K562 (cell line): Measurements from ENCODE around the gene CETN1. TPM values are rescaled to one million over a fixed set of nuclear protein-coding genes. Genes with fewer than 3 reads are reported as not detected.

Experiments used
- AFF4 ChIP-seq: sonication (generic); formaldehyde crosslinking; IDR thresholded peaks from 2 replicates; pipeline ENCODE4 v1.8.0; 2023; ENCODE audit warnings: mild to moderate bottlenecking, missing genetic modification reagents
- ATF4 ChIP-seq: fragments of 450-650 bp; formaldehyde crosslinking; IDR thresholded peaks from 2 replicates; pipeline ENCODE4 v1.4.0; 2022; ENCODE audit warnings: mild to moderate bottlenecking, moderate library complexity
- ATF7 ChIP-seq: fragments of 450-650 bp; IDR thresholded peaks from 2 replicates; pipeline ENCODE4 v1.7.1; 2014; ENCODE audit warnings: mild to moderate bottlenecking, moderate library complexity
- CUX1 ChIP-seq: fragments of 200-800 bp; sonication (Bioruptor generic); IDR thresholded peaks from 2 replicates; pipeline ENCODE4 v1.6.1; 2016; ENCODE audit warnings: missing genetic modification characterization, missing compliant biosample characterization
- ID3 ChIP-seq, 2 experiments: fragments of 250-450 bp in 1 of 2; fragments of 450-650 bp in 1 of 2; sonication (Bioruptor Pico) in 1 of 2; IDR thresholded peaks; 2 replicates each; pipeline versions ENCODE4 v1.6.1 to v1.8.0; 2016 to 2021; ENCODE audit warnings: mild to moderate bottlenecking in 2 of 2, moderate library complexity in 2 of 2, missing compliant biosample characterization in 1 of 2, missing genetic modification characterization in 1 of 2
- KLF13 ChIP-seq: fragments of 450-650 bp; IDR thresholded peaks from 2 replicates; pipeline ENCODE4 v1.6.1; 2016; ENCODE audit warnings: missing genetic modification characterization, low read depth, mild to moderate bottlenecking, missing compliant biosample characterization, moderate library complexity, borderline replicate concordance
- MLLT1 ChIP-seq, 2 experiments: fragments of 450-650 bp; IDR thresholded peaks; 2 replicates each; pipeline ENCODE4 v1.6.1; 2016
- NFE2L1 ChIP-seq: fragments of 450-650 bp; IDR thresholded peaks from 2 replicates; pipeline ENCODE4 v1.6.1; 2016; ENCODE audit warnings: missing genetic modification characterization, low read depth, mild to moderate bottlenecking, missing compliant biosample characterization, moderate library complexity, borderline replicate concordance
- ZNF134 ChIP-seq: fragments of 250-450 bp; sonication (Bioruptor Pico); conservative IDR thresholded peaks from 2 replicates; pipeline ENCODE4 v1.4.0; 2020
- ZNF347 ChIP-seq: fragments of 450-650 bp; formaldehyde crosslinking; IDR thresholded peaks from 2 replicates; pipeline ENCODE4 v1.4.0; 2020; ENCODE audit warnings: low read depth, mild to moderate bottlenecking, moderate library complexity
- ZNF740 ChIP-seq, 3 experiments: fragments of 200-800 bp in 1 of 3; sonication (Bioruptor generic) in 1 of 3; sonication (generic) in 1 of 3; formaldehyde crosslinking in 1 of 3; IDR thresholded peaks; 2 replicates each; pipeline versions ENCODE4 v1.6.1 to v1.8.0; 2016 to 2022; ENCODE audit warnings: mild to moderate bottlenecking in 2 of 3, missing compliant biosample characterization in 2 of 3, missing genetic modification characterization in 2 of 3, missing genetic modification reagents in 1 of 3
- polyA plus RNA-seq, 8 experiments: library from polyadenylated mRNA; depleted of rRNA in 4 of 8; stranded (reverse) in 5 of 8; unstranded in 3 of 8; fragments of >200 nt; fragmentation: Nextera tagmentation in 2 of 8; fragmentation: Illumina TruSeq in 1 of 8; extraction: Ambion mirVana in 2 of 8; extraction: Trizol in 1 of 8; gene quantifications; 2 replicates each; pipeline versions ENCODE4 v1.2.1 to v1.2.3, GENCODE V29; 2011 to 2014; ENCODE audit warnings: inconsistent platforms in 1 of 8, missing spikeins in 1 of 8
- total RNA-seq, 7 experiments: library from RNA; depleted of rRNA in 6 of 7; stranded (reverse); fragments of >200 nt in 6 of 7; fragmentation: Illumina TruSeq in 2 of 7; extraction: Trizol in 2 of 7; gene quantifications; 2 replicates each; pipeline versions ENCODE4 v1.2.1 to v1.2.3, GENCODE V29; 2011 to 2021; ENCODE audit warnings: low replicate concordance in 1 of 7

Gene CETN1
- total and polyA plus RNA-seq, 9 of the 15 experiments (the other 6 are each of a cell fraction or from before 2014, with no cell fraction given): 0.07 to 0.34 (median 0.19) TPM; not detected in 3

GRCh38 chr18:617970-618504 lies 37.9 kb downstream of the CETN1 start (continued):
- TF ChIP-seq ZNF740 (CRISPR knock-in tag; IDR thresholded peaks at IDR 0.05) (no peak), ZNF740 (tag; IDR thresholded peaks at IDR 0.05) (no peak), CUX1 (CRISPR knock-in tag) (0 out of 2 replicates have a peak, but pooled peaks have one; percentile 75), ATF7 (peak; percentile 73), NFE2L1 (no peak), ZNF347 (CRISPR knock-in tag) (no peak), ATF4 (CRISPR knock-in tag) (no peak), MLLT1 (IDR thresholded peaks at IDR 0.05) (peak in 1 of 2 experiments; percentile 84; a peak in 2 of 4 replicates), AFF4 (CRISPR knock-in tag) (no peak), ID3 (CRISPR knock-in tag; IDR thresholded peaks at IDR 0.05) (no peak), ID3 (tag; IDR thresholded peaks at IDR 0.05) (no peak), ZNF134 (CRISPR knock-in tag) (no peak; the same call in 1 of the 2 replicates), KLF13 (tag) (no peak)
